Keratinocyte (primary cell): ENCODE results near the gene WDR89. TPM values are rescaled to one million over a fixed set of nuclear protein-coding genes. Genes with fewer than 3 reads are reported as not detected.

Source experiments
- DNase-seq: peaks from one replicate; pipeline ENCODE4 v3.0.0-alpha.2; 2011; ENCODE audit warnings: low read depth, missing footprints, low spot score
- FAIRE-seq: peaks from 2 replicates; lab custom pipeline; 2011; peaks lifted over from hg19 to GRCh38; lab: Jason Lieb, UNC
- H2AFZ ChIP-seq: 2 replicates; pipeline ENCODE4 v1.6.0; 2012; ENCODE audit warnings: low read length, control low read depth, inconsistent platforms; ENCODE audit not compliant: control insufficient read depth
- H3K27ac ChIP-seq: 2 replicates; pipeline ENCODE4 v1.5.1; 2011; ENCODE audit warnings: low read length; ENCODE audit not compliant: control insufficient read depth, insufficient read depth
- H3K27me3 ChIP-seq: 3 replicates; pipeline ENCODE4 v1.6.0; 2011; ENCODE audit warnings: low read length; ENCODE audit not compliant: control insufficient read depth, insufficient read depth; ENCODE audit errors: extremely low read depth
- H3K36me3 ChIP-seq, 2 experiments: 2 replicates in 1 of 2; 3 replicates in 1 of 2; pipeline ENCODE4 v1.5.1; 2011; ENCODE audit warnings: low read length in 2 of 2, mild to moderate bottlenecking in 1 of 2; ENCODE audit not compliant: control insufficient read depth in 2 of 2, insufficient read depth in 2 of 2; ENCODE audit errors: extremely low read depth in 1 of 2
- H3K4me1 ChIP-seq: 3 replicates; pipeline ENCODE4 v1.5.1; 2011; ENCODE audit warnings: low read length; ENCODE audit not compliant: control insufficient read depth, insufficient read depth; ENCODE audit errors: extremely low read depth
- H3K4me2 ChIP-seq: 3 replicates; pipeline ENCODE4 v1.6.0; 2011; ENCODE audit warnings: low read depth, low read length; ENCODE audit not compliant: control insufficient read depth, insufficient read depth; ENCODE audit errors: extremely low read depth
- H3K4me3 ChIP-seq, 3 experiments: fragments of 200-600 bp in 1 of 3; sonication (generic) in 1 of 3; 2 replicates in 2 of 3; 3 replicates in 1 of 3; pipeline ENCODE4 v1.5.1; 2011 to 2016; ENCODE audit warnings: low read length in 3 of 3, mild to moderate bottlenecking in 3 of 3, control low read depth in 2 of 3, inconsistent platforms in 1 of 3, low read depth in 1 of 3, mixed read lengths in 1 of 3, mixed run types in 1 of 3, moderate library complexity in 1 of 3; ENCODE audit not compliant: control insufficient read depth in 2 of 3, insufficient read depth in 2 of 3; ENCODE audit errors: extremely low read depth in 1 of 3
- H3K79me2 ChIP-seq: 2 replicates; pipeline ENCODE4 v1.6.0; 2012; ENCODE audit warnings: low read length; ENCODE audit not compliant: control insufficient read depth, insufficient read depth
- H3K9ac ChIP-seq: 3 replicates; pipeline ENCODE4 v1.6.0; 2011; ENCODE audit warnings: low read length; ENCODE audit not compliant: control insufficient read depth, insufficient read depth; ENCODE audit errors: extremely low read depth
- H3K9me1 ChIP-seq: 3 replicates; pipeline ENCODE4 v1.6.0; 2011; ENCODE audit warnings: low read length; ENCODE audit not compliant: control insufficient read depth, insufficient read depth; ENCODE audit errors: extremely low read depth
- H3K9me3 ChIP-seq: 2 replicates; pipeline ENCODE4 v1.5.1; 2012; ENCODE audit warnings: low read depth, low read length; ENCODE audit not compliant: control insufficient read depth
- H4K20me1 ChIP-seq: 3 replicates; pipeline ENCODE4 v1.6.0; 2011; ENCODE audit warnings: low read length; ENCODE audit not compliant: control insufficient read depth, insufficient read depth; ENCODE audit errors: extremely low read depth
- CTCF ChIP-seq, 3 experiments: IDR thresholded peaks in 1 of 3; conservative IDR thresholded peaks in 1 of 3; optimal IDR thresholded peaks in 1 of 3; 2 replicates in 2 of 3; 3 replicates in 1 of 3; pipeline versions ENCODE3 to v1.5.1; 2011; ENCODE audit warnings: low read length in 3 of 3, mild to moderate bottlenecking in 3 of 3, moderate library complexity in 2 of 3, control low read depth in 1 of 3, inconsistent platforms in 1 of 3; ENCODE audit not compliant: insufficient read depth in 2 of 3; ENCODE audit errors: extremely low read depth in 1 of 3
- EZH2 ChIP-seq: IDR thresholded peaks from one replicate; pipeline ENCODE4 v1.6.1; 2012; ENCODE audit warnings: inconsistent platforms, mild to moderate bottlenecking, low read length, moderate library complexity
- dilution Hi-C: fragments of 300-500 bp; cut with MboI; formaldehyde crosslinking; loops from one replicate; pipeline ENCODE4 v1.7.0; 2020; ENCODE audit warnings: low sequenced_read_pairs; ENCODE audit not compliant: extremely low pct_ligation_motif_present
- polyA plus RNA-seq, 5 experiments: library from polyadenylated mRNA; depleted of rRNA in 3 of 5; stranded (reverse) in 3 of 5; stranded (forward) in 1 of 5; unstranded in 1 of 5; fragments of >200 nt; gene quantifications; 1 replicate in 1 of 5; 2 replicates in 3 of 5; 3 replicates in 1 of 5; pipeline versions ENCODE4 v1.2.1 to v1.2.3, GENCODE V29; 2011 to 2012; ENCODE audit warnings: missing spikeins in 2 of 5, low read depth in 1 of 5, low replicate concordance in 1 of 5

WDR89 gene
- polyA plus RNA-seq, 1 donor (not counting 4 experiments of a cell fraction or from before 2014, with no cell fraction given), result 14.3 TPM

- Histone ChIP-seq H3K9me3 (no peaks in the 10 kb centered on the region), H3K27ac (no peak overlapping the region), H2AFZ (no peak overlapping the region), H3K36me3 (no peaks in the 10 kb centered on the region), H4K20me1 (no peaks in the 10 kb centered on the region), H3K9me1 (no peaks in the 10 kb centered on the region), H3K27me3 (no peaks in the 10 kb centered on the region), H3K79me2 (no peaks in the 10 kb centered on the region), H3K9ac (no peak overlapping the region), H3K4me3 (no peak overlapping the region), H3K4me2 (no peak overlapping the region), H3K4me1 (peaks cover 3% of the 10 kb centered on the region)
- TF ChIP-seq EZH2, result no peak
- TF ChIP-seq CTCF (optimal IDR thresholded peaks at IDR 0.05 in 1 of 3, IDR thresholded peaks at IDR 0.05 in 1 of 3, conservative IDR thresholded peaks at IDR 0.05 in 1 of 3; ENCODE audit: extremely low read depth in 1 of 3, insufficient read depth in 2 of 3, low read length in 3 of 3), result no peak
- FAIRE-seq (no peak), DNase-seq (no peak)
- dilution Hi-C loops, result no loop called here
Observed at GRCh38 chr14:63659726-63660125, 18.1 kb upstream of the WDR89 start.

GRCh38 chr14:63656194-63656593 lies 14.5 kb upstream of the WDR89 start:
- H3K4me1 ChIP-seq, result peaks cover 3% of the 10 kb centered on the region
- H3K27ac ChIP-seq, result no peak overlapping the region
- no peaks in the 10 kb centered on the region for H3K9me1 ChIP-seq
- no peak overlapping the region for H3K9ac ChIP-seq
- H3K27me3 ChIP-seq, result no peaks in the 10 kb centered on the region
- no peak overlapping the region for H3K4me2 ChIP-seq
- no peaks in the 10 kb centered on the region for H3K9me3 ChIP-seq
- DNase-seq (no peak), FAIRE-seq (no peak)
- no peaks in the 10 kb centered on the region for H4K20me1 ChIP-seq
- no peaks in the 10 kb centered on the region for H3K79me2 ChIP-seq
- dilution Hi-C loops, result no loop called here
- TF ChIP-seq CTCF (optimal IDR thresholded peaks at IDR 0.05 in 1 of 3, IDR thresholded peaks at IDR 0.05 in 1 of 3, conservative IDR thresholded peaks at IDR 0.05 in 1 of 3; ENCODE audit: extremely low read depth in 1 of 3, insufficient read depth in 2 of 3, low read length in 3 of 3) (no peak), EZH2 (no peak)
- no peak overlapping the region for H2AFZ ChIP-seq
- no peaks in the 10 kb centered on the region for H3K36me3 ChIP-seq
- no peak overlapping the region for H3K4me3 ChIP-seq
